ENCODE results near the gene PTX4.

GRCh38 chr16:1532081-1532760, 43.5 kb upstream of the PTX4 start:
- TF ChIP-seq POLR2AphosphoS5 (IDR thresholded peaks at IDR 0.05) (peak; percentile 92), POLR2A (IDR thresholded peaks at IDR 0.05) (peak; percentile 30 to 36), CTCF (IDR thresholded peaks at IDR 0.05) (peak in 1 of 4 experiments; percentile 4)

Data from gastroesophageal sphincter (tissue), 3 donors.